AG04449 (cell line): ENCODE results near the gene ADORA1.

Source experiments
- CTCF ChIA-PET: fragments of 350-600 bp; formaldehyde crosslinking; extraction: SDS; loops from one replicate; lab custom pipeline; 2021; ENCODE audit warnings: antibody characterized with exemption; lab: Yijun Ruan, JAX
- POLR2A ChIA-PET: fragments of 400-600, 350-600 bp; formaldehyde crosslinking; extraction: SDS; loops from one replicate; lab custom pipeline; 2020; ENCODE audit warnings: antibody characterized with exemption, inconsistent platforms; lab: Yijun Ruan, JAX
- DNase-seq: peaks from one replicate; pipeline ENCODE4 v3.0.0-alpha.2; 2010; ENCODE audit warnings: low read depth, low spot score
- H3K4me3 ChIP-seq: 2 replicates; pipeline ENCODE4 v1.5.1; 2011; ENCODE audit warnings: low read depth, mild to moderate bottlenecking, control low read depth, low read length
- CTCF ChIP-seq: IDR thresholded peaks from one replicate; pipeline ENCODE4 v1.5.1; 2011; ENCODE audit warnings: mild to moderate bottlenecking, moderate library complexity, low read length, control low read depth, inconsistent platforms; ENCODE audit not compliant: insufficient read depth; ENCODE audit errors: missing control alignments

Gene ADORA1

DNA sequence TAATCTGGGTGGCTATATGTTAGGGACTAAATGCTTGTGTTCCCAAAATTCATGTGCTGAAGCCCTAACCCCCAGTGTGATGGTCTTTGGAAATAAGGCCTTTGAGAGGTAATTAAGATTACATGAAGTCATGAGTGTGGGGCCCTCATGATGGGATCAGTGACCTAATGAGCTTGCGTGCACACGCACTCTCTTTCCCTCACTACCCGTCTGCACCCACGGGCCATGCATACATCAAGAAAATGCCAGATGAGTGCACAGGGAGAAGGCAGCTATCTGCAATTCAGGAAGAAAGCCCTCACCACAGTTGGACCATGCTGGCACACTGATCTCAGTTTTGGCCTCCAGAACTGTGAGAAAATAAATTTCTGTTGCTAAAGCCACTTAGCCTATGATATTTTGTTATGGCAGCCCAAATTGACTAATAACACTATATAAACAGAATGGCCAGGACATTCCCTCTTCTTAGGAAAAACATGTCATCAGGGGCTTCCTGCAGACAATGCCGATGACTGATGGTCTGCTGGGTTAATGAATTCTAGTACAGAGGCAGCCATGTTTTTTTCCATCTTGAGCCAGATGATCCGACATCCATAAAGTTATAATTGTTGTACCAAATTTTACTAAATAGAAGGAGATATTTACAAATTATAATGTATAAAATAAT lies 23.6 kb upstream of the ADORA1 start:
- POLR2A ChIA-PET = no interaction called here
- CTCF ChIA-PET = interaction anchor here (0.7 to 2.5 kb wide), 5 partner anchors 14 to 114 kb away, joined by 3 to 13 read pairs (median 3); no protein-coding TSS in a partner anchor
- no peak overlapping the region for H3K4me3 ChIP-seq
- no peak for DNase-seq
- TF ChIP-seq CTCF = no peak

DNA sequence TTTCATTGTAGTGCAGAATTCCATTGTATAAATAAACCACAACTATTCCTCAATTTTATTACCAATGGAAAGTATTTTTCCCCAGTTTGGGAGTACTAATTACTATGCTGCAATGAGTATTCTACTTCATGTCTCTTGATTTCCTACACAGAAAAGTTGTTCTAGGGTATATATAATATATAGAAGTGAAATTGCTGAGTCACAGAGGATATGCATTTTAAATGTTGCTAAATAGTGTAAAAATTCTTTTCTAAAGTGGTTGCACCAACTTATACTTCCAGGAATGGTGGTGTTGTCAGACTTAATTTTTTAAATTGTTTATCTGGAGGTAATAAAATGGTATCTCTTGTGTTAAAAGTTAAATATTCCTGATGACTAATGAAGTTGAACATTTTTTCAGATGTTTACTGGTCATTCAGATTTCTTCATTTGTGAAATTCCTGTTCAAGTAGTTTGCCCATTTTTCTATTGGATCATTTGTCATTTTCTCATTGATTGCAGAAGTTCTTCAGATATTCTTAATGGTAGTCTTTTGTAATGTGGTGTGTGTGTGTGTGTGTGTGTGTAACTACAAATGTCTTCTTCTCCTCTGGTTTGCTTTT lies 22.6 kb upstream of the ADORA1 start:
- no peak for DNase-seq
- H3K4me3 ChIP-seq = no peak overlapping the region
- ChIA-PET POLR2A (no interaction called here), CTCF (interaction anchor here (2.5 kb wide), 1 partner anchor 111 kb away, joined by 13 read pairs; no protein-coding TSS in a partner anchor)
- TF ChIP-seq CTCF = no peak

DNA sequence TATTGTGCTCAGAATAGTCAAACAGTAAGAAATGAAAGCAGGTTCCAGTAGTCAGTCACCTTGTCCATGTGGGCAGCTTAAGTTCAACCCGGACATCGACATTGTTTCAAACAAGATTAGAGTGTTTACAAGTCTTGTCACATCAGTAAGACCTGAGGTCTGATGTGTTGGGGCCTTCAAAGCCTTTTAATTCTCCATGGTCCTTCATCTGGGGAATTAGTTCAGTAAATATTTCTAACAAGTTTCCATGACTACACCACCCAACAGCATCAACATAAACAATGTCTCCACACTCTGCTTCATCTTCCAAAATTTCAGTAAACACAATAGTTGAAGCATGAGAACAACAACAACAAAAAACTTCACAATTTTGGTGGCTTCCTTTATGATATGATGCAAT lies 15.1 kb upstream of the ADORA1 start:
- no peak for TF ChIP-seq CTCF
- CTCF ChIA-PET = interaction anchor here (1.3 to 19.6 kb wide), 5 partner anchors 9 to 156 kb away, joined by 3 to 594 read pairs (median 23); partner anchors contain the start of genes ADORA1 and CHIT1
- POLR2A ChIA-PET = no interaction called here
- H3K4me3 ChIP-seq = no peak overlapping the region
- DNase-seq = no peak

DNA sequence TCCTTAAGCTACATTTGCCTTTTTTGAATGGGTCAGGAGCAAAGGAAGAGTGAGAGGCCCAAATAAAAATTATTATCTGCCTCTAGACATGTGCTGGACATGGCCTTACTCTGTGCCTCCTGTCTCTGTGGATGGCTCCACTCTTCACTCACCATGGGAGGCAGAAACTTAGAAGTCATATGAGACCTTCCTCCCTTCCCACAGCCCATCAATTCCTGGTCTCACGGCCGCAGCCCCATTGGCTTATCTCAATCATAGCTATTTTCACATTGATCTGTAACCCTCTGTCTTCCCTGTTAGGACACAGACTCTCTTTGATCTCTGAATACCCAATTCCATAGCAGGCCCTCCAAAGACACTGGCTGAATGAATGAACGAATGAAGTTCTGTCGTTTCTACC lies 14.2 kb upstream of the ADORA1 start:
- DNase-seq = no peak
- TF ChIP-seq CTCF = no peak
- POLR2A ChIA-PET = no interaction called here
- H3K4me3 ChIP-seq = no peak overlapping the region
- CTCF ChIA-PET = interaction anchor here (1.4 to 19.6 kb wide), 4 partner anchors 13 to 155 kb away, joined by 8 to 594 read pairs (median 73); partner anchors contain the start of genes ADORA1 and CHIT1

- ChIA-PET POLR2A (no interaction called here), CTCF (interaction anchor here (1.4 to 19.6 kb wide), 4 partner anchors 58 to 154 kb away, joined by 3 to 594 read pairs (median 64); partner anchors contain the start of gene CHIT1)
- DNase-seq = no peak
These were observed 13.3 kb upstream of the ADORA1 start for GRCh38 chr1:203114202-203114601.

More at GRCh38 chr1:203114202-203114601, 13.3 kb upstream of the ADORA1 start:
- TF ChIP-seq CTCF = no peak
- H3K4me3 ChIP-seq = no peak overlapping the region
